Lower leg skin (tissue), 3 donors: ENCODE results near the gene PRSS38.

Experiments
- POLR2A ChIP-seq, 2 donors: fragments of 450-650 bp; IDR thresholded peaks; one replicate each; pipeline ENCODE4 v1.6.1; 2016 to 2017; ENCODE audit warnings: antibody characterized with exemption in 2 of 2, mild to moderate bottlenecking in 1 of 2, moderate library complexity in 1 of 2
- TF ChIP-seq, protein P1 (sequence below), 3 donors: fragments of 450-650 bp; IDR thresholded peaks; one replicate each; pipeline ENCODE4 v1.5.1; 2016; ENCODE audit warnings: antibody characterized with exemption in 3 of 3, mild to moderate bottlenecking in 3 of 3, moderate library complexity in 2 of 3

DNA sequence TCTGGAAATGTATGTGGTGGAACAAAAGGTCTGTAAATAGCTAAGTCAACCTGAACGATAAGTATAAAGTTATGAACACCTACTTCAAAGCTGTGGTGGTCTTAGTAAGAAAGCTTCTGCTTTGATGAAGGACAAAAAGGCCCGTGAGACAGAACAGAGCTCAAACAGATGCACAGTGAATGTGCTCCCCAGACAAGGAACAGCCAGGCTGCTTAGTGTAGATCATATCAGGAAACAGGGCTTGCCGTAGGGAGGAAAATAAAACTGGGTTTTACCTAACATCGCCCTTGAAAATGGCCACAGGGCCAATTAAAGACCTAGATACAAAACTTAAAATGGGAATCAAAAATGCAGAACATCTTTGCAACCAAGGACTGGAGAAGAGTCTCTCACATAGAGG, 40.2 kb downstream of the PRSS38 start:
- TF ChIP-seq POLR2A (IDR thresholded peaks at IDR 0.05): no peak
- TF ChIP-seq, protein P1, sequence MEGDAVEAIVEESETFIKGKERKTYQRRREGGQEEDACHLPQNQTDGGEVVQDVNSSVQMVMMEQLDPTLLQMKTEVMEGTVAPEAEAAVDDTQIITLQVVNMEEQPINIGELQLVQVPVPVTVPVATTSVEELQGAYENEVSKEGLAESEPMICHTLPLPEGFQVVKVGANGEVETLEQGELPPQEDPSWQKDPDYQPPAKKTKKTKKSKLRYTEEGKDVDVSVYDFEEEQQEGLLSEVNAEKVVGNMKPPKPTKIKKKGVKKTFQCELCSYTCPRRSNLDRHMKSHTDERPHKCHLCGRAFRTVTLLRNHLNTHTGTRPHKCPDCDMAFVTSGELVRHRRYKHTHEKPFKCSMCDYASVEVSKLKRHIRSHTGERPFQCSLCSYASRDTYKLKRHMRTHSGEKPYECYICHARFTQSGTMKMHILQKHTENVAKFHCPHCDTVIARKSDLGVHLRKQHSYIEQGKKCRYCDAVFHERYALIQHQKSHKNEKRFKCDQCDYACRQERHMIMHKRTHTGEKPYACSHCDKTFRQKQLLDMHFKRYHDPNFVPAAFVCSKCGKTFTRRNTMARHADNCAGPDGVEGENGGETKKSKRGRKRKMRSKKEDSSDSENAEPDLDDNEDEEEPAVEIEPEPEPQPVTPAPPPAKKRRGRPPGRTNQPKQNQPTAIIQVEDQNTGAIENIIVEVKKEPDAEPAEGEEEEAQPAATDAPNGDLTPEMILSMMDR (IDR thresholded peaks at IDR 0.05): no peak
